Posterior cingulate gyrus (tissue), 11 donors: ENCODE measurements around the gene RBM27.
"Not testable (repeated sequence)": the region's sequence is repeated elsewhere in the genome, so short reads cannot be mapped to it uniquely, and the experiment has no call there.

Source experiments
- DNase-seq, 10 donors: peaks; one replicate each; pipeline versions ENCODE4 v3.0.0 to v3.0.0-alpha.2; 2020 to 2021; ENCODE audit warnings: mixed read lengths in 3 of 10
- intact Hi-C: fragments of 100-400 bp; cut with DNase I; formaldehyde crosslinking; loops from one replicate; pipeline ENCODE4 v1.15.1; 2023

Gene RBM27

GRCh38 chr5:146203011-146203871 lies at the start of gene RBM27:
Gene RBM27 (plus strand): TSS chr5:146203605. CDS start chr5:146203766, 161 bp downstream.
- intact Hi-C loops: loop anchor here (1.0 to 10.0 kb wide), 2 partner anchors 21 to 242 kb away; partner anchors contain the start of genes LARS1 and TCERG1
- DNase-seq: peak; percentile 95 to 100 (median 96)

GRCh38 chr5:146158255-146158654 lies 45.1 kb upstream of the RBM27 start:
- no peak for DNase-seq
- intact Hi-C loops: no loop called here

GRCh38 chr5:146164382-146164781 lies 39.0 kb upstream of the RBM27 start:
- intact Hi-C loops: no loop called here
- DNase-seq: no peak

- DNase-seq: no peak
- intact Hi-C loops: no loop called here
Measured at GRCh38 chr5:146165460-146165859, 37.9 kb upstream of the RBM27 start.

GRCh38 chr5:146165903-146166302 lies 37.5 kb upstream of the RBM27 start:
- intact Hi-C loops: no loop called here

GRCh38 chr5:146169076-146169475 lies 34.3 kb upstream of the RBM27 start:
- intact Hi-C loops: no loop called here
- no peak for DNase-seq

More at GRCh38 chr5:146165903-146166302, 37.5 kb upstream of the RBM27 start:
- DNase-seq: no peak

- peak in 1 of 10 donors; percentile 31 for DNase-seq
- intact Hi-C loops: not testable (repeated sequence)
Measured at GRCh38 chr5:146173049-146173448, 30.4 kb upstream of the RBM27 start.

DNA sequence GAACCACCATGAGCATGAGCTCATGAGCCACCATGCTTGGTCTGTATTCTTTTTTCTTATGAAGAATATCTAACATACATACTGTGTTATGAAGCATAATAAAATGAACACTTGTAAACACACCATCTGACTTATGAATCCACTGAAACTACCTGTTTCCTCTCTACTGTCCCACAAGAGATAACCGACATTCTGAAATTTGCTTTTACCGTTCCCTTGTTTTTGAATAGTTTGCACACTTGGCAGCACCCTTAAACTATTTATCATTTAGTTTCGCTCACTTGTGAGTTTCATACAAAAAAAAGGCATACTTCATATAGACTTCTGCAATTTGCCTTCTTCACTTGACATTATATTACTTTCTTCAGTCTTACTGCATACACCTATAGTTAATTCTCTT lies 29.8 kb upstream of the RBM27 start:
- intact Hi-C loops: no loop called here

DNA sequence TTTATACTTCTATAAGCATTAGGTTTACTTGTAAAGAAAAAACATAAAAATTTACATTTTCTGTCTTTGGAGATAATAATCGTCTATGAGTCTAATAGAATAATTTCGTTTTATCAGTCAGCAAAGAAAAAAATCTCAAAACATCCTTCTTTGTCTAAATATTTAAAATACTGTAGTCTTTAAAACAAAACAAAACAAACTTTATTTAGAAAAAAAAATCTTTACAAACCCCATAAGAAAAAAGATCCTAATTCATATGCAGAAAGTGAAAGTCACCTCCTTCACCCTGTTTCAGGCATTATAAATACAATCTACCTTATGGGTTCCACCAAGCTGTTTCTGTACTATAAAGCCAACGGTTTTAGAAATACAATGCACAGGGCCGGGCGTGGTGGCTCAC lies 26.6 kb upstream of the RBM27 start:
- DNase-seq: peak in 1 of 10 donors; percentile 25
- intact Hi-C loops: no loop called here

More for the DNA sequence above, 29.8 kb upstream of the RBM27 start:
- DNase-seq: no peak

GRCh38 chr5:146179696-146180095 lies 23.7 kb upstream of the RBM27 start:
- intact Hi-C loops: no loop called here
- DNase-seq: no peak

- peak in 1 of 10 donors; percentile 64 for DNase-seq
- intact Hi-C loops: not testable (repeated sequence)
Measured at GRCh38 chr5:146183403-146183802, 20.0 kb upstream of the RBM27 start.

DNA sequence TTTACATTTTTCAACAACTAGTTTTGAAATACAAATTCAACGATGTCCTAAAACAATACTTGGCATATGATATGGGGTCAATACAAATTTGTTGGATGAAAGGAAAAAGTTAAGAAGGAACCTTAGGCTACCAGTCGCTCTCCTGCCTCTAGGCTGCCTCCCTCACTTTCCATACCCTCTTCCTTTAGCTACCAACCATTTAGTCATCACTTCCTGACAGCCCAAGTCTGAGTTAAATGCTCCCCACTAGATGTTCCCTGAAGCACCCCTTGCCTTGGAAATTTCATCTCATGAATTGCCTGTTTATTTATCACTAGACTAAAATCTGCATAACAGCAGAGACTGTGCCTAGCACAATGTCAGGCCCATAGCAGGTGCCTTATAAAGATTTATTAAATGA lies 18.2 kb upstream of the RBM27 start:
- no peak for DNase-seq
- intact Hi-C loops: no loop called here

DNA sequence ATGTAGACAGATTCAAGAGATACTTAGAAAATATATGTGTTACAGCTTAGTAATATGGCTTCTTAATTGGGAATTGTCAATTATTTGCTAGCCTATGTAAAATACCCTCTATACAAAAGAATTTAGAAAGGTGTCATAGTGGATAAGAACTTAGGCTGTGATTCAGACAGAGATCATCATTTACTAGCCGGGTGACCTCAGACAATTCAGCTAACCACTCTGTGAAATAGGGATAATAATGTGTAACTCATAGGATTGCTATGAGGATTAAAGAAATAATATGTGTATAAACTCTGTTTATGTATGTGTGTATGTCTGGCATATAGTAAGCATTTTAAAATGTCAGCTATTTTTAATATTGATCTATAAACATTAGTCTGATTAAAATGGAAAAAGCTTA lies 15.0 kb upstream of the RBM27 start:
- no peak for DNase-seq
- intact Hi-C loops: no loop called here

GRCh38 chr5:146192571-146193043 lies 10.8 kb upstream of the RBM27 start:
- DNase-seq: no peak
- intact Hi-C loops: no loop called here

DNA sequence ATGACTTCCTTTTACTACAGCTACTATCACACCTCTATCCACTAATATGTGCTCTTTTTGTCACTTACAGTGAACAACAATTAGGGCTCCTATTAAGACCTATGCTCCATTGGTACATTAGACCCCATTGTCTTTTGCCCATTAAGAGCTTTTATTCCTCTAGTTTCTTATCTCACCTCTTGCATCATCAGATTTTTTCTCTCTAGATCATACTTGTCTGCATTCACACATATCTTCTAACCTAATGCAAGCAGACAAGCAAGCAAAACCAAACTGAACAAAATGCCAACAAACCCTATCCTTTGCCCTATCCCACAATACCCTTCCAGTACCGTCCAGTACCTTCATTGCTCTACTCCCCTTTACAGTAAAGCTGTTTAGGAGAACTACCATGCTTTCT lies 10.1 kb upstream of the RBM27 start:
- intact Hi-C loops: no loop called here
- no peak for DNase-seq

DNA sequence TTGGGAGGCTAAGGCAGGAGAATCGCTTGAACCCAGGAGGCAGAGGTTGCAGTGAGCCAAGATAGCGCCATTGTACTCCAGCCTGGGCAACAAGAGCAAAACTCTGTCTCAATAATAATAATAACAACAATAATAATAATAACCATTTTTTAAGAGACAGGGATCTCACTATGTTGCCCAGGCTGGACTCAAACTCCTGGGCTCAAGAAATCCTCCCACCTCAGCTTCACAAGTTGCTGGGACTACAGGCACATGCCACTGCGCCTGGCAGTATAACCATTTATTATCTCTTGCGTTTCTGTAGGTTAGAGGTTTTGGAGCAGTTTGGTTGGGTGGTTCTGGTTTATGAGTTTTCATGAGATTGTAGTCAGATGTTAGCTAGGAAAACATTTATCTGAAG lies 8.4 kb upstream of the RBM27 start:
- DNase-seq, intact Hi-C loops: not testable (repeated sequence)

GRCh38 chr5:146196459-146197048 lies 6.9 kb upstream of the RBM27 start:
- intact Hi-C loops: no loop called here
- no peak for DNase-seq

- DNase-seq: no peak
- intact Hi-C loops: no loop called here
Measured at GRCh38 chr5:146199176-146199815, 4.1 kb upstream of the RBM27 start.

DNA sequence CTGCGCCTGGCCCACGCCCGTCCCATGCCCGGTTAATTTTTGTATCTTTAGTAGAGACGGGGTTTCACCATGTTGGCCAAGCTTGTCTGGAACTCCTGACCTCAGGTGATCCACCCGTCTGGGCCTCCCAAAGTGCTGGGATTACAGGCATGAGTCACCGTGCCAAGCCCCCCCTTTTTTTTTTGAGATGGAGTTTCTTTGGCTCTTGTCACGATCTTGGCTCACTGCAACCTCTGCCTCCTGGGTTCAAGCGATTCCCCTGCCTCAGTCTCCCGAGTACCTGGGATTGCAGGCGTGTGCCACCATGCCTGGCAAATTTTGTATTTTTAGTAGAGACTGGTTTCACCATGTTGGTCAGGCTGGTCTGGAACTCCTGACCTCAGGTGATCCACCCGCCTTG lies 1.6 kb upstream of the RBM27 start:
- intact Hi-C loops: loop anchor here (10.0 kb wide), 1 partner anchor 243 kb away; the partner anchor contains the start of gene TCERG1
- DNase-seq: not testable (repeated sequence)

DNA sequence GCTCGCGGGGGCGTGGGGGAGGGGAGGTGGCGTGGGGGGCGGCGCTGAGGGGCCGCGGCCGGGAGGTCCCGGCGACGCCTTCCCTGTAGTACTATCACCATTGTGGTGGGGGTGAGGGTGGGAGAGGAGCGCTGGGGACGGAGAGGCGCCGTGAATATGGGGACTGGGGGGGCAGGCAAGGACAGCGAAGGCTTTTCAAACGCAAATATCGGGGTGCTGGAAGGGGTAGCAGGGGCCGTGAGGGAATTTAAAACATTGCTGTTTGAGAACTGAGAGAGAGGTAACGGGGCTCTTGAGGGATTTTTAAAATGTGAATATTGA lies 427 bp downstream of the RBM27 start:
- no peak for DNase-seq
- intact Hi-C loops: loop anchor here (1.0 to 10.0 kb wide), 2 partner anchors 22 to 241 kb away; partner anchors contain the start of genes LARS1 and TCERG1
